Measurements from ENCODE around the gene SPAG7.

DNA sequence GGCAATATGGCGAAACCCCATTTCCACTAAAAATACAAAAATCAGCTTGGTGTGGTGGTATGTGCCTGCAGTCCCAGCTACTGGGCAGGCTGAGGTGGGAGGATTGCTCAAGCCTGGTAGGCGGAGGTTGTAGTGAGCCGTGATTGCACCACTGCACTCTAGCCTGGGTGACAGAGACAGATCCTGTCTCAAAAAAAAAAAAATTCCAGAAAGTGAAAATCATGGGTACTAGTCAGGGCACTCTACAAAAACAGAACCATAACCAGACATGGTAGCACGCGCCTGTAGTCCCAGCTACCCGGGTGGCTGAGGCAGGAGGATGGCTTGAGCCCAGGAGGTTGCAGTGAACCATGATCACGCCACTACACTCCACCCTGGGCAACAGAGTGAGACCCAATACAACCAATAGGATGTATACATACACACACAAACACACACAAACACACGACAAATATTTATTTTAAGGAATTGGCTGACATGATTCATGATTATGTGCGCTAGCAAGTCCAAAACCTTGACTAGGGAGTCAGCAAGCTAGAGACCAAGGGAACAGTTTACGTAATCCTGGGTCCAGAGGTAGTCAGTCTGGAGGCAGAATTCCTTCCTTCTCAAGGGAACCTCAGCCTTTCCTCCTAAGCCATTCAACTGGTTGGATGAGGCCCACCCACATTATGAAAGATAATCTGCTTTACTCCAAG is 47.1 kb downstream of the SPAG7 start:
- TF ChIP-seq CTCF (IDR thresholded peaks at IDR 0.05; ENCODE audit: low read depth, low read length, missing input control) (no peak), JUND (IDR thresholded peaks at IDR 0.05) (peak; percentile 45 to 57), NR2F2 (IDR thresholded peaks at IDR 0.05) (no peak), TAF1 (conservative IDR thresholded peaks at IDR 0.05) (peak; percentile 57), REST (IDR thresholded peaks at IDR 0.05) (peak; percentile 29), RAD21 (IDR thresholded peaks at IDR 0.05) (peak in 1 of 2 donors; percentile 16), HNF4G (IDR thresholded peaks at IDR 0.05) (no peak), YY1 (IDR thresholded peaks at IDR 0.05) (peak; percentile 86), EGR1 (IDR thresholded peaks at IDR 0.05; ENCODE audit: low read depth in 2 of 2) (no peak), SP1 (IDR thresholded peaks at IDR 0.05) (peak; percentile 79)
- TF ChIP-seq, protein P1, sequence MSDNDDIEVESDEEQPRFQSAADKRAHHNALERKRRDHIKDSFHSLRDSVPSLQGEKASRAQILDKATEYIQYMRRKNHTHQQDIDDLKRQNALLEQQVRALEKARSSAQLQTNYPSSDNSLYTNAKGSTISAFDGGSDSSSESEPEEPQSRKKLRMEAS (IDR thresholded peaks at IDR 0.05): no peak
- TF ChIP-seq, protein P2, sequence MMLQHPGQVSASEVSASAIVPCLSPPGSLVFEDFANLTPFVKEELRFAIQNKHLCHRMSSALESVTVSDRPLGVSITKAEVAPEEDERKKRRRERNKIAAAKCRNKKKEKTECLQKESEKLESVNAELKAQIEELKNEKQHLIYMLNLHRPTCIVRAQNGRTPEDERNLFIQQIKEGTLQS (IDR thresholded peaks at IDR 0.05): no peak
